Memory B cell (primary cell): ENCODE results near the gene HACL1.
"Not testable (repeated sequence)": the region's sequence is repeated elsewhere in the genome, so short reads cannot be mapped to it uniquely, and the experiment has no call there.

Experiments used
- ATAC-seq: fragments of 150-1000 bp; cut with Tn5 transposase; 2 replicates; pipeline ENCODE4 v1.10.0; 2021; ENCODE audit warnings: low read depth, mild to moderate bottlenecking, moderate library complexity
- DNase-seq, 2 donors: peaks; one replicate each; pipeline ENCODE4 v3.0.0; 2022; ENCODE audit warnings: low spot score in 2 of 2
- H3K27ac Mint-ChIP-seq: one replicate; pipeline ENCODE4 v1.8.0; 2022; ENCODE audit warnings: mild to moderate bottlenecking, moderate library complexity, mixed read lengths
- H3K27me3 Mint-ChIP-seq: one replicate; pipeline ENCODE4 v1.8.0; 2022; ENCODE audit warnings: mixed read lengths
- H3K36me3 Mint-ChIP-seq: one replicate; pipeline ENCODE4 v1.8.0; 2022; ENCODE audit warnings: mild to moderate bottlenecking, mixed read lengths
- H3K4me1 Mint-ChIP-seq: one replicate; pipeline ENCODE4 v1.8.0; 2022; ENCODE audit warnings: mixed read lengths
- H3K4me3 Mint-ChIP-seq: one replicate; pipeline ENCODE4 v1.8.0; 2022; ENCODE audit warnings: mild to moderate bottlenecking, moderate library complexity, mixed read lengths
- H3K9me3 Mint-ChIP-seq: one replicate; pipeline ENCODE4 v1.8.0; 2022; ENCODE audit warnings: mixed read lengths

Gene HACL1

GRCh38 chr3:15634671-15635070 lies 33.3 kb upstream of the HACL1 start:
- Mint-ChIP-seq H3K36me3 (peaks cover 5% of the 10 kb centered on the region), H3K27ac (no peak overlapping the region), H3K27me3 (no peaks in the 10 kb centered on the region), H3K9me3 (no peaks in the 10 kb centered on the region), H3K4me1 (peaks cover 24% of the 10 kb centered on the region), H3K4me3 (no peak overlapping the region)
- no peak for ATAC-seq
- DNase-seq: no peak

- Mint-ChIP-seq H3K27me3 (no peaks in the 10 kb centered on the region), H3K4me3 (no peak overlapping the region), H3K36me3 (peaks cover 5% of the 10 kb centered on the region), H3K4me1 (peaks cover 24% of the 10 kb centered on the region), H3K27ac (no peak overlapping the region), H3K9me3 (no peaks in the 10 kb centered on the region)
- DNase-seq (no peak), ATAC-seq (no peak)
Observed at GRCh38 chr3:15633766-15634598, 32.6 kb upstream of the HACL1 start.

DNA sequence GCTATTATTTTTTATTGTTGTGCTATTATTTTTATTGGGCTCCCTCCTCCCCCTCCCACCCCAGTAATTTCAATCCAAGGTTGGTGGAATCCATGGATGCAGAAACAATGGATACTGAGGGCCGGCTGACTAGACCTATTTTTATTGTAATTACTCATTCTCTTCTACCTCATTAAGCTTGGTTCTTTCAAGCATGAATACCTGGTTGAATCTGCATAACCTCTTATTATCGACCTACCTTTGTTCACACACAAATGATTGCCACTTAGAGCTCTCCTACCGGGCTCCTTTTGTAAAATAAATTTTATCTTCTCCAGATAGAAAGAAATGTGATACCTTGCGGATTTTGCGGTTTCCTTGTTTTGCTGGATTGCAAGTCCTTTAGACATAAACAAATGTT lies 31.8 kb upstream of the HACL1 start:
- no peak overlapping the region for H3K27ac Mint-ChIP-seq
- no peak for DNase-seq
- H3K4me1 Mint-ChIP-seq: peaks cover 22% of the 10 kb centered on the region
- peaks cover 6% of the 10 kb centered on the region for H3K36me3 Mint-ChIP-seq
- no peaks in the 10 kb centered on the region for H3K9me3 Mint-ChIP-seq
- H3K27me3 Mint-ChIP-seq: no peaks in the 10 kb centered on the region
- no peak overlapping the region for H3K4me3 Mint-ChIP-seq
- ATAC-seq: no peak

DNA sequence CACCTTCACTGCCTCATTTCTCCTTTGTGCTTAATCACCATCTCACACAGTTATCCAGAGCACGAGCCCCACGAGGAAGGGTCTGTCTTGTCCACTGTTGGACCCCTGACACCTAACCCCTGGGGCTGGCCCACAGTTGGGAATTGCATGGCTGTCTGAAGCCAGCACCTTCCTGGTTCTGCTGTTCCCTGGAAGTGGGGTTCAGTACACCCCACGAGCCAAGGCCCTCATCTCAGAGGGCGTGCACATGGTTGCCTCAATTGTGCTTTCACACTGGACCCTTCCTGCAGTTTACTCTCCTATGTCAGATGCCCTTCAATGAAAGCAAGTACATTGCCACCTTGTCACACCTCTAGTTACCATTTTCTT lies 30.8 kb upstream of the HACL1 start:
- no peak for ATAC-seq
- peaks cover 9% of the 10 kb centered on the region for H3K36me3 Mint-ChIP-seq
- H3K4me1 Mint-ChIP-seq: peaks cover 21% of the 10 kb centered on the region
- no peak overlapping the region for H3K4me3 Mint-ChIP-seq
- no peak for DNase-seq
- no peaks in the 10 kb centered on the region for H3K27me3 Mint-ChIP-seq
- no peaks in the 10 kb centered on the region for H3K9me3 Mint-ChIP-seq
- H3K27ac Mint-ChIP-seq: no peak overlapping the region

DNA sequence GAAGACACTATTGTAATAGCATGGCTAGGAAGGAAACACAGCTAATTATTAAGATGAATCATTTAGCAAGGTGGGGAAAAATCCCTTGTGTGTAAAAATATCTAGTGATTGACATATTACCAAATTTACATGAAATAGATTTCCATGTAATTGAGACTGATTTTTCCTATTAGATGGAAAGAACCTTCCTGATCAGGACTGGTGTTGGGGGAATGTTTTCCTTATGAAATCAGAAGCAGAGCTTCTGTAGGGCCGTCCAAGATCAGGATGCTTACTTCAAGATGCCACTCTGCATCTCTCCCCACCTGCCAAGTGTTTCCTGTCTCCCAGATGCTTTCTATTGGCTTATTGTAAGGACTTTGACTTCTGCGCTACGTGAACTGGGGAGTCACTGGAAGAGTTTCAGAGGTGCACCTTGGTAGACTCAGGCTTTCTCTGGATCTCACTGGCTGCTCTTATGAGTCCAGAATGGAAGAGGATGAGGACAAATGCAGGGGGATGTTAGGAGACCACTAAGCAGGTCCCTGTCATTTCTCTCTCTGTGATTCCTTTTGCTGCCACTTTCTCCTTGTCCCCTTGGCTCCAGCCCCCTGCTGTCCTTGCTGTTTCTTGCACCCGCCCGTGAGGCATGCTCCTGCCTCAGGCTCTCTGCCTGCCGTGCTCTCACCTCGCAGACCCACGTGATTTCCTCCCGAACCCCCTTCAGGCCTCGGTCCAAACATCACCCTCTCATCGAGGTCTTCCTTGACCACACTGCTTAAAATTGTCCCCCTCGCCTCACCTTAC lies 30.2 kb upstream of the HACL1 start:
- Mint-ChIP-seq H3K9me3 (no peaks in the 10 kb centered on the region), H3K27ac (no peak overlapping the region), H3K4me1 (peaks cover 18% of the 10 kb centered on the region), H3K27me3 (no peaks in the 10 kb centered on the region), H3K4me3 (no peak overlapping the region), H3K36me3 (peaks cover 9% of the 10 kb centered on the region)
- no peak for ATAC-seq
- no peak for DNase-seq

DNA sequence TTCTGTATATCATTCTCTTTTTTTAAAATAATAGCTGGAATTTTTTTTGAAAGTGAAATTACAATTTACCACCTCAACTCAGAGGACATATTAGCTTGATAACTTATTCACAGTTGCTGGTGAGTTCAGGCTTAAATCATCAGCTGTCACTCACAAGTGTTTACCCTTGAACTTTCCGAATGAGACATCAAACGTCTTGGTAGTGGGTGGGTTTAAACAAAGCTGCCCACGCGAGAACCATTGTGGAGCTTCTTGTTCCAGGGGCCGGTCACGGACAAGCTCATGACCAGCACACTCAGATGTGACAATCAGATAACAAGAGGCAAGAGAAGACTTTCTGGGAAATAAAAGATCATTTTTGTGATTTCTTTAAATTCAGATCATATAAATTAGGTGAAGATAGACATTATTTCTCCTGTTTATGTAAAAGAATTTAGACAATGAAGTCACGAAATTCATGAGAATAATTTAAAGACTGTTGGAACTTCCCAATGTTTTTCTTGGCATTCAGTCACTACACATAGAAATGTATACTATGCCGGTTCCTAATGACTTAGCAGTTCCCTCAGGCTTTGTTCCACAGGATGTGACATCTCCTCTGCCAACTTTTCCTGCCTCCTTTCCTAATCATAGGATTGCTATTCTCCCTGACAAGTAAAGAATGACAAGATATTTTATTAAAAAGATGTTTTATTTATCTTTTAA lies 29.4 kb upstream of the HACL1 start:
- ATAC-seq (no peak), DNase-seq (no peak)
- Mint-ChIP-seq H3K27ac (no peak overlapping the region), H3K9me3 (no peaks in the 10 kb centered on the region), H3K4me3 (no peak overlapping the region), H3K36me3 (peaks cover 9% of the 10 kb centered on the region), H3K27me3 (no peaks in the 10 kb centered on the region), H3K4me1 (peaks cover 11% of the 10 kb centered on the region)

- Mint-ChIP-seq H3K27me3 (no peaks in the 10 kb centered on the region), H3K4me1 (peaks cover 9% of the 10 kb centered on the region), H3K36me3 (peaks cover 9% of the 10 kb centered on the region), H3K27ac (peak overlapping the region; percentile 6), H3K4me3 (peak overlapping the region; percentile 65), H3K9me3 (no peaks in the 10 kb centered on the region)
- ATAC-seq (peak; percentile 100), DNase-seq (peak; percentile 32 to 69)
Observed at GRCh38 chr3:15629860-15630597, 28.7 kb upstream of the HACL1 start.

- no peak overlapping the region for H3K4me3 Mint-ChIP-seq
- H3K9me3 Mint-ChIP-seq: peaks cover 1% of the 10 kb centered on the region
- no peak for ATAC-seq
- no peaks in the 10 kb centered on the region for H3K27me3 Mint-ChIP-seq
- H3K36me3 Mint-ChIP-seq: peaks cover 12% of the 10 kb centered on the region
- peaks cover 12% of the 10 kb centered on the region for H3K4me1 Mint-ChIP-seq
- no peak for DNase-seq
- H3K27ac Mint-ChIP-seq: no peak overlapping the region
Observed at GRCh38 chr3:15628967-15629366, 27.6 kb upstream of the HACL1 start.

DNA sequence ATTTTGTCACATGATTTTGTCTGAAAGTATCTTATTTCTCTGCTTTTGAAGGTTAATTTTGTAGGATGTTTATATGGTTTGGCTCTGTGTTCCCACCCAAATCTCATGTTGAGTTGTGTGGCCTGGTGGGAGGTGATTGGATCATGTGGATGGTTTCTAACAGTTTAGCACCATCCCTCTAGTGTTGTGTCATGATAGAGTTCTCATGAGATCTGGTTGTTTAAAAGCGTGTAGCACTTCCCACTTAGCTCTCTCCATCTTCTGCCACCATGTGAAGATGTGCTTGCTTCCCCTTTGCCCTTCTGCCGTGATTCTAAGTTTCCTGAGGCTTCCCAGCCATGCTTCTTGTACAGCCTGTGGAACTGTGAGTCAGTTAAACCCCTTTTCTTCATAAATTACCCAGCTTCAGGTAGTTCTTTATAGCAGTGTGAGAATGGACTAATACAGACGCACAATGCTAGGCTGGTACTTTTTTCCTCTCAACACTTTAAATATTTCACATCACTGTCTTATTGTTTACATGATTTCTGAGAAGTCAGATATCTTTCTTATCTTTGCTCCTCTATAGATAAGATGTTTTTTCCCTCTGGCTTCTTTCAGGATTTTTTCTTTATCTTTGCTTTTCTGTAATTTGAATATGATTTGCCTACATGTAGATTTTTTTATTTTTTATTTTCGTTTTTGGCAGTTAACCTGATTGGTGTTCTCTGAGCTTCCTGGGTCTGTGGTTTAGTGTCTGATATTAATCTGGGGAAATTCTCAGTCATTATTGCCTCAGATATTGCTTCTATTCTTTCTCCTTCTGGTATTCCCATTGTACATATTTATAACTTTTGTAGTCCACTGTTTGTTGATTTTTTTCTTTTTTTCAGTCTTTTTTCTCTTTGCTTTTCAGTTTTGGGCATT lies 22.4 kb upstream of the HACL1 start:
- peaks cover 7% of the 10 kb centered on the region for H3K4me1 Mint-ChIP-seq
- no peak for ATAC-seq
- H3K27me3 Mint-ChIP-seq: no peaks in the 10 kb centered on the region
- peak overlapping the region; percentile 2 for H3K27ac Mint-ChIP-seq
- DNase-seq: no peak
- peaks cover 19% of the 10 kb centered on the region for H3K9me3 Mint-ChIP-seq
- peaks cover 47% of the 10 kb centered on the region for H3K36me3 Mint-ChIP-seq
- no peak overlapping the region for H3K4me3 Mint-ChIP-seq

GRCh38 chr3:15619659-15620464 lies 18.5 kb upstream of the HACL1 start:
- ATAC-seq, H3K4me3 Mint-ChIP-seq, H3K27me3 Mint-ChIP-seq, H3K27ac Mint-ChIP-seq, DNase-seq, H3K4me1 Mint-ChIP-seq: not testable (repeated sequence)
- Mint-ChIP-seq H3K36me3 (peaks cover 43% of the 10 kb centered on the region), H3K9me3 (peaks cover 19% of the 10 kb centered on the region)

GRCh38 chr3:15616053-15616452 lies 14.7 kb upstream of the HACL1 start:
- H3K27ac Mint-ChIP-seq: no peak overlapping the region
- H3K4me3 Mint-ChIP-seq: no peak overlapping the region
- H3K27me3 Mint-ChIP-seq: no peaks in the 10 kb centered on the region
- peaks cover 6% of the 10 kb centered on the region for H3K4me1 Mint-ChIP-seq
- peaks cover 6% of the 10 kb centered on the region for H3K9me3 Mint-ChIP-seq
- DNase-seq: no peak
- H3K36me3 Mint-ChIP-seq: peaks cover 22% of the 10 kb centered on the region
- no peak for ATAC-seq

DNA sequence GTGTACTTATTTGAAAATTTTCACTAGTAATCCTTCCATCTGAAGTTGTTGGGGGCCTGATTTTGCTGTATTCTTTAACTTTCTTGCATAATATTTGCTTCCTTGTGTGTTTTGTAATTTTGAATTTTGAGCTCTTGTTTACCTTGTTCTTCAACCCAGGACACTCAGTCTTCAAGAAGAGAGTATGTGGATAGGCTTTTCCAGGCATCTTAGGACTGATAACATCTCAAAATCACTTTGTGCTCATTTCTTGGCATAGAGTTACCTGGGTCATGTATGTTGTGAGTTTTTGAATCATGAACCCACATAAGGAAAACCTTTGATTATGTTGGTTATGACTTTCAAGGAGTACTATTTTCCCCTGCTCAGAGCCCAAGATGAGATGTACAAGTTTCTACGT lies 13.6 kb upstream of the HACL1 start:
- DNase-seq (no peak), ATAC-seq (no peak)
- Mint-ChIP-seq H3K4me3 (no peak overlapping the region), H3K27ac (no peak overlapping the region), H3K9me3 (peaks cover 5% of the 10 kb centered on the region), H3K36me3 (peaks cover 16% of the 10 kb centered on the region), H3K4me1 (peaks cover 6% of the 10 kb centered on the region), H3K27me3 (no peaks in the 10 kb centered on the region)
